GM15510 (cell line): ENCODE results near the gene ADTRP.

Experiments
- POLR2A ChIP-seq: IDR thresholded peaks from 3 replicates; pipeline ENCODE4 v1.6.1; 2011; ENCODE audit warnings: borderline replicate concordance; ENCODE audit not compliant: insufficient read length; ENCODE audit errors: extremely low read depth

Gene ADTRP

GRCh38 chr6:11769811-11770545 lies 8.6 kb downstream of the ADTRP start:
- TF ChIP-seq POLR2A: no peak

- no peak for TF ChIP-seq POLR2A
These were observed 9.4 kb downstream of the ADTRP start for GRCh38 chr6:11769244-11769643.

- TF ChIP-seq POLR2A: no peak
These were observed 10.4 kb downstream of the ADTRP start for GRCh38 chr6:11767978-11768756.

GRCh38 chr6:11767458-11767857 lies 11.1 kb downstream of the ADTRP start:
- no peak for TF ChIP-seq POLR2A

GRCh38 chr6:11766589-11767450 lies 11.8 kb downstream of the ADTRP start:
- TF ChIP-seq POLR2A: no peak

- TF ChIP-seq POLR2A: no peak
These were observed 12.6 kb downstream of the ADTRP start for GRCh38 chr6:11766043-11766442.

- TF ChIP-seq POLR2A: no peak
These were observed 14.4 kb downstream of the ADTRP start for GRCh38 chr6:11764250-11764604.

GRCh38 chr6:11763460-11764249 lies 14.9 kb downstream of the ADTRP start:
- no peak for TF ChIP-seq POLR2A

GRCh38 chr6:11762794-11763459 lies 15.7 kb downstream of the ADTRP start:
- no peak for TF ChIP-seq POLR2A

GRCh38 chr6:11761744-11762620 lies 16.6 kb downstream of the ADTRP start:
- no peak for TF ChIP-seq POLR2A

- no peak for TF ChIP-seq POLR2A
These were observed 18.6 kb downstream of the ADTRP start for GRCh38 chr6:11760015-11760473.

- TF ChIP-seq POLR2A: no peak
These were observed 19.7 kb downstream of the ADTRP start for GRCh38 chr6:11758878-11759277.

- TF ChIP-seq POLR2A: no peak
These were observed 21.9 kb downstream of the ADTRP start for GRCh38 chr6:11756726-11757125.
